Loucy (cell line): ENCODE data around the gene MIER2.
A peak's percentile ranks its signal among the peaks of the same experiment; 100 is the strongest.
"Not testable (repeated sequence)": the region's sequence is repeated elsewhere in the genome, so short reads cannot be mapped to it uniquely, and the experiment has no call there.

Experiments
- H2AFZ ChIP-seq: fragments of 200-600 bp; sonication (generic); 2 replicates; pipeline ENCODE4 v1.6.0; 2016; ENCODE audit warnings: antibody characterized with exemption, mild to moderate bottlenecking, low read length, moderate library complexity
- H3F3A ChIP-seq: fragments of 200-600 bp; 2 replicates; pipeline ENCODE4 v1.6.0; 2016; ENCODE audit warnings: antibody characterized with exemption, low read depth, mild to moderate bottlenecking
- H3K27me3 ChIP-seq: fragments of 200-600 bp; sonication (generic); 2 replicates; pipeline ENCODE4 v1.6.1; 2014; ENCODE audit warnings: low read length, mild to moderate bottlenecking; ENCODE audit not compliant: insufficient read depth, poor library complexity, severe bottlenecking
- H3K36me3 ChIP-seq: fragments of 200-600 bp; sonication (generic); 2 replicates; pipeline ENCODE4 v1.6.1; 2016; ENCODE audit warnings: low read length; ENCODE audit not compliant: insufficient read depth
- H3K4me1 ChIP-seq: fragments of 200-600 bp; sonication (generic); 2 replicates; pipeline ENCODE4 v1.5.1; 2014; ENCODE audit warnings: low read length, mild to moderate bottlenecking; ENCODE audit not compliant: insufficient read depth, poor library complexity, severe bottlenecking
- H3K4me2 ChIP-seq: fragments of 200-600 bp; sonication (generic); 2 replicates; pipeline ENCODE4 v1.6.0; 2014; ENCODE audit warnings: antibody characterized with exemption, low read length, low read depth, mild to moderate bottlenecking; ENCODE audit not compliant: poor library complexity, severe bottlenecking
- H3K4me3 ChIP-seq: fragments of 200-600 bp; sonication (generic); 2 replicates; pipeline ENCODE4 v1.5.1; 2014; ENCODE audit warnings: low read length, mild to moderate bottlenecking, mixed read lengths; ENCODE audit not compliant: poor library complexity, severe bottlenecking
- H3K79me2 ChIP-seq: fragments of 200-600 bp; sonication (generic); 2 replicates; pipeline ENCODE4 v1.6.1; 2014; ENCODE audit warnings: low read length; ENCODE audit not compliant: insufficient read depth
- H3K9ac ChIP-seq: fragments of 200-600 bp; sonication (generic); 2 replicates; pipeline ENCODE4 v1.6.0; 2014; ENCODE audit warnings: mild to moderate bottlenecking, low read depth, low read length, moderate library complexity; ENCODE audit not compliant: poor library complexity, severe bottlenecking
- H3K9me2 ChIP-seq: fragments of 200-600 bp; sonication (generic); replicated peaks from 2 replicates; pipeline ENCODE4 v1.6.1; 2016; ENCODE audit warnings: low read depth, low read length, mixed read lengths
- H3K9me3 ChIP-seq: fragments of 200-600 bp; sonication (generic); 2 replicates; pipeline ENCODE4 v1.6.1; 2014; ENCODE audit warnings: mild to moderate bottlenecking, antibody characterized with exemption, low read length, low read depth; ENCODE audit not compliant: insufficient read depth
- H4K20me1 ChIP-seq: fragments of 200-600 bp; sonication (generic); 2 replicates; pipeline ENCODE4 v1.6.0; 2014; ENCODE audit warnings: antibody characterized with exemption, low read length, mild to moderate bottlenecking; ENCODE audit not compliant: insufficient read depth, poor library complexity, severe bottlenecking
- CTCF ChIP-seq: fragments of 200-600 bp; sonication (generic); conservative IDR thresholded peaks from 2 replicates; pipeline ENCODE4 v1.5.1; 2014; ENCODE audit warnings: mild to moderate bottlenecking, antibody characterized with exemption, low read length
- EZH2phosphoT487 ChIP-seq: fragments of 200-600 bp; IDR thresholded peaks from 2 replicates; pipeline ENCODE4 v1.6.1; 2018; ENCODE audit warnings: antibody characterized with exemption, mild to moderate bottlenecking, moderate library complexity, borderline replicate concordance

Gene MIER2

GRCh38 chr19:344625-345319 lies at the start of gene MIER2:
MIER2 (minus strand) TSS chr19:344796; CDS start chr19:344782, 14 bp downstream.
- H3F3A ChIP-seq = no peaks in the 10 kb centered on the region
- H3K36me3 ChIP-seq = no peaks in the 10 kb centered on the region
- no peaks in the 10 kb centered on the region for H3K27me3 ChIP-seq
- H4K20me1 ChIP-seq = peaks cover 14% of the 10 kb centered on the region
- H3K9me3 ChIP-seq = no peaks in the 10 kb centered on the region; the same call in 1 of the 2 replicates
- H3K4me2 ChIP-seq = peak within 1 kb of the TSS; percentile 99
- H3K9ac ChIP-seq = peak within 1 kb of the TSS; percentile 94
- peak within 1 kb of the TSS; percentile 83 for H2AFZ ChIP-seq
- H3K4me3 ChIP-seq = peak within 1 kb of the TSS; percentile 100
- no peak for TF ChIP-seq CTCF
- TF ChIP-seq EZH2phosphoT487 = no peak
- H3K4me1 ChIP-seq = peaks cover 45% of the 10 kb centered on the region
- H3K79me2 ChIP-seq = peaks cover 43% of the 10 kb centered on the region
- H3K9me2 ChIP-seq = no peaks in the 10 kb centered on the region

GRCh38 chr19:393560-393959 lies 49.0 kb upstream of the MIER2 start:
- H3K9me3 ChIP-seq = peaks cover 26% of the 10 kb centered on the region; the same call in 1 of the 2 replicates
- H3K9ac ChIP-seq, H3F3A ChIP-seq, H3K4me1 ChIP-seq, H3K4me3 ChIP-seq, H3K79me2 ChIP-seq, H4K20me1 ChIP-seq, H3K36me3 ChIP-seq, H3K9me2 ChIP-seq, H3K4me2 ChIP-seq, H2AFZ ChIP-seq, H3K27me3 ChIP-seq: not testable (repeated sequence)

GRCh38 chr19:392375-392970 lies 47.9 kb upstream of the MIER2 start:
- Histone ChIP-seq H3K4me1 (no peaks in the 10 kb centered on the region), H4K20me1 (no peaks in the 10 kb centered on the region), H3K9ac (no peak overlapping the region), H3F3A (no peaks in the 10 kb centered on the region), H3K9me3 (peaks cover 23% of the 10 kb centered on the region; the same call in 1 of the 2 replicates), H3K27me3 (no peaks in the 10 kb centered on the region), H3K4me2 (no peak overlapping the region), H3K9me2 (no peaks in the 10 kb centered on the region), H2AFZ (no peak overlapping the region), H3K4me3 (no peak overlapping the region), H3K36me3 (no peaks in the 10 kb centered on the region), H3K79me2 (no peaks in the 10 kb centered on the region)
- TF ChIP-seq EZH2phosphoT487 = no peak
- no peak for TF ChIP-seq CTCF
